GM23338 (cell line): ENCODE measurements around the gene ANKFN1. TPM values are rescaled to one million over a fixed set of nuclear protein-coding genes. Genes with fewer than 3 reads are reported as not detected.

Experiments
- ATAC-seq: fragments of 200-7000 bp; cut with Tn5 transposase; 3 replicates; pipeline ENCODE4 v1.9.1; 2020
- DNase-seq: peaks from one replicate; pipeline ENCODE4 v3.0.0-alpha.2; 2015; ENCODE audit warnings: low spot score
- H2AFZ ChIP-seq: fragments of 200-600 bp; sonication (generic); 2 replicates; pipeline ENCODE4 v1.8.0; 2016; ENCODE audit warnings: antibody characterized with exemption, mild to moderate bottlenecking, moderate library complexity
- H3F3A ChIP-seq: fragments of 200-600 bp; sonication (generic); replicated peaks from 2 replicates; pipeline ENCODE4 v1.8.0; 2017; ENCODE audit warnings: antibody characterized with exemption, mixed run types, low read depth
- H3K27ac ChIP-seq: fragments of 200-600 bp; sonication (generic); 2 replicates; pipeline ENCODE4 v1.6.1; 2016; ENCODE audit warnings: low read depth
- H3K27me3 ChIP-seq: fragments of 200-600 bp; sonication (generic); 2 replicates; pipeline ENCODE4 v1.8.0; 2016; ENCODE audit warnings: mild to moderate bottlenecking, mixed run types, moderate library complexity; ENCODE audit not compliant: insufficient read depth
- H3K36me3 ChIP-seq: fragments of 200-600 bp; sonication (generic); 2 replicates; pipeline ENCODE4 v1.8.0; 2016; ENCODE audit warnings: mild to moderate bottlenecking; ENCODE audit not compliant: insufficient read depth
- H3K4me1 ChIP-seq: fragments of 200-600 bp; sonication (generic); 2 replicates; pipeline ENCODE4 v1.8.0; 2016; ENCODE audit warnings: mild to moderate bottlenecking, moderate library complexity; ENCODE audit not compliant: insufficient read depth
- H3K4me2 ChIP-seq: fragments of 200-600 bp; sonication (generic); 2 replicates; pipeline ENCODE4 v1.7.1; 2017; ENCODE audit warnings: mixed run types
- H3K4me3 ChIP-seq: fragments of 200-600 bp; sonication (generic); 2 replicates; pipeline ENCODE4 v1.6.1; 2016; ENCODE audit warnings: mixed run types
- H3K79me2 ChIP-seq: fragments of 200-600 bp; sonication (generic); replicated peaks from 2 replicates; pipeline ENCODE4 v1.8.0; 2017; ENCODE audit warnings: mild to moderate bottlenecking; ENCODE audit not compliant: insufficient read depth
- H3K9me2 ChIP-seq: fragments of 200-600 bp; sonication (generic); 2 replicates; pipeline ENCODE4 v1.8.0; 2017; ENCODE audit not compliant: insufficient read depth
- H4K20me1 ChIP-seq: fragments of 200-600 bp; sonication (generic); replicated peaks from 2 replicates; pipeline ENCODE4 v1.8.0; 2017; ENCODE audit warnings: mild to moderate bottlenecking; ENCODE audit not compliant: insufficient read depth
- H3K27ac Mint-ChIP-seq: 2 replicates; pipeline ENCODE4 v1.8.0; 2020; ENCODE audit warnings: inconsistent platforms, mild to moderate bottlenecking, moderate library complexity, mixed read lengths
- H3K27me3 Mint-ChIP-seq: 3 replicates; pipeline ENCODE4 v1.8.0; 2022; ENCODE audit warnings: low read depth, mild to moderate bottlenecking, moderate library complexity, mixed read lengths, inconsistent platforms; ENCODE audit not compliant: insufficient read depth, poor library complexity
- H3K36me3 Mint-ChIP-seq: 3 replicates; pipeline ENCODE4 v1.8.0; 2021; ENCODE audit warnings: low read depth, mild to moderate bottlenecking, inconsistent platforms, moderate library complexity, mixed read lengths
- H3K4me1 Mint-ChIP-seq: 3 replicates; pipeline ENCODE4 v1.8.0; 2020; ENCODE audit warnings: mild to moderate bottlenecking, inconsistent platforms, mixed read lengths
- H3K4me3 Mint-ChIP-seq: 3 replicates; pipeline ENCODE4 v1.8.0; 2021; ENCODE audit warnings: moderate library complexity, mild to moderate bottlenecking, inconsistent platforms, mixed read lengths
- H3K9me3 Mint-ChIP-seq: 3 replicates; pipeline ENCODE4 v1.8.0; 2020; ENCODE audit warnings: moderate library complexity, mild to moderate bottlenecking, inconsistent platforms, mixed read lengths
- CREB1 ChIP-seq: fragments of 250-450 bp; sonication (Bioruptor Pico); IDR thresholded peaks from 2 replicates; pipeline ENCODE4 v1.5.0; 2020; ENCODE audit warnings: low read depth, mild to moderate bottlenecking, moderate library complexity
- EZH2 ChIP-seq: fragments of 200-600 bp; sonication (generic); IDR thresholded peaks from one replicate; pipeline ENCODE4 v1.8.0; 2017; ENCODE audit warnings: antibody characterized with exemption, mild to moderate bottlenecking, low read depth; ENCODE audit not compliant: unreplicated experiment
- EZH2phosphoT487 ChIP-seq: fragments of 200-600 bp; sonication (generic); IDR thresholded peaks from one replicate; pipeline ENCODE4 v1.8.1; 2018; ENCODE audit warnings: antibody characterized with exemption; ENCODE audit not compliant: unreplicated experiment
- JUNB ChIP-seq: IDR thresholded peaks from one replicate; pipeline ENCODE4 v1.6.1; 2016; ENCODE audit warnings: antibody characterized with exemption; ENCODE audit not compliant: unreplicated experiment
- POLR2AphosphoS5 ChIP-seq: IDR thresholded peaks from 2 replicates; pipeline ENCODE4 v1.6.1; 2016; ENCODE audit warnings: antibody characterized with exemption, low read depth
- STAT1 ChIP-seq: IDR thresholded peaks from one replicate; pipeline ENCODE4 v1.6.1; 2016; ENCODE audit warnings: antibody characterized with exemption; ENCODE audit not compliant: unreplicated experiment
- ZNF114 ChIP-seq: fragments of 250-450 bp; sonication (Bioruptor Pico); IDR thresholded peaks from 2 replicates; pipeline ENCODE4 v1.5.0; 2020; ENCODE audit warnings: mild to moderate bottlenecking, moderate library complexity
- ZNF331 ChIP-seq: fragments of 250-450 bp; sonication (Bioruptor Pico); IDR thresholded peaks from 2 replicates; pipeline ENCODE4 v1.5.0; 2020; ENCODE audit warnings: low read depth, mild to moderate bottlenecking, moderate library complexity
- polyA plus RNA-seq: library from polyadenylated mRNA; unstranded; fragments of >200 nt; fragmentation: Nextera tagmentation; extraction: Ambion mirVana; gene quantifications from 2 replicates; pipeline ENCODE4 v1.2.1, GENCODE V29; 2016
- total RNA-seq: library from RNA; depleted of rRNA; stranded (reverse); fragments of >200 nt; shearing (Covaris generic); gene quantifications from 2 replicates; pipeline ENCODE4 v1.2.3, GENCODE V29; 2014
- TF ChIP-seq, protein P1 (sequence below), 2 experiments: fragments of 200-600 bp in 1 of 2; sonication (generic) in 1 of 2; conservative IDR thresholded peaks; 2 replicates each; pipeline versions ENCODE4 v1.5.1 to v1.6.1; 2016 to 2017; ENCODE audit warnings: antibody characterized with exemption in 2 of 2, low read depth in 2 of 2, mild to moderate bottlenecking in 2 of 2, moderate library complexity in 1 of 2
- TF ChIP-seq, protein P2 (sequence below): IDR thresholded peaks from one replicate; pipeline ENCODE4 v1.6.1; 2018; ENCODE audit warnings: antibody characterized with exemption; ENCODE audit not compliant: unreplicated experiment
- TF ChIP-seq, protein P3 (sequence below): fragments of 250-450 bp; sonication (Bioruptor Pico); IDR thresholded peaks from 2 replicates; pipeline ENCODE4 v1.5.0; 2020; ENCODE audit warnings: mild to moderate bottlenecking, moderate library complexity

Gene ANKFN1
- total and polyA plus RNA-seq, 2 experiments from 2014 or later, result not detected

DNA sequence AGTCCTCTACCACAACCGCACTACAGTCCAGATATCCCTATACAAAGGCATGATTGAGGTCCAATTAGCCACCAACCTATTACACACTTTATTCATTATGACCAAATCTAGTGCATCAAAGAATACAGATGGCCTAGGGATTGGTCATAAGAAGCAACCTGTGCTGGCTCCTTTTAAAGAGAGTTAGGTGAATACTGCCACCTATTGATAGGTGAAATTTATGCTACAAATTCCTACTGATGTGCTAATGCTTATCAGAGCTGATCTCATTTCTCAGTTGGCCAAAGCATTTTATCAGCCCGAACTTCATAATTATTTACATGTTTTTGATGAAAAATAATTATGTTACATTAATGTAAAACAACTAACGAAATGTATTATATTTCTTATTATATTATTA, 166.3 kb downstream of the ANKFN1 start:
- Histone ChIP-seq H3K36me3 (no peaks in the 10 kb centered on the region), H3K79me2 (no peaks in the 10 kb centered on the region), H3K4me3 (no peak overlapping the region), H2AFZ (no peak overlapping the region), H3K27me3 (no peaks in the 10 kb centered on the region), H3K27ac (no peak overlapping the region), H3K9me2 (0 out of 2 replicates have a peak, but pooled peaks cover 5% of the 10 kb centered on the region), H4K20me1 (no peaks in the 10 kb centered on the region), H3K4me2 (no peak overlapping the region), H3K4me1 (peaks cover 47% of the 10 kb centered on the region), H3F3A (no peaks in the 10 kb centered on the region)
- Mint-ChIP-seq H3K27me3 (no peaks in the 10 kb centered on the region), H3K9me3 (no peaks in the 10 kb centered on the region), H3K4me3 (no peak overlapping the region), H3K27ac (no peak overlapping the region), H3K36me3 (no peaks in the 10 kb centered on the region), H3K4me1 (peaks cover 38% of the 10 kb centered on the region)
- DNase-seq (peak; percentile 79), ATAC-seq (peak; percentile 71)
- TF ChIP-seq, protein P1, sequence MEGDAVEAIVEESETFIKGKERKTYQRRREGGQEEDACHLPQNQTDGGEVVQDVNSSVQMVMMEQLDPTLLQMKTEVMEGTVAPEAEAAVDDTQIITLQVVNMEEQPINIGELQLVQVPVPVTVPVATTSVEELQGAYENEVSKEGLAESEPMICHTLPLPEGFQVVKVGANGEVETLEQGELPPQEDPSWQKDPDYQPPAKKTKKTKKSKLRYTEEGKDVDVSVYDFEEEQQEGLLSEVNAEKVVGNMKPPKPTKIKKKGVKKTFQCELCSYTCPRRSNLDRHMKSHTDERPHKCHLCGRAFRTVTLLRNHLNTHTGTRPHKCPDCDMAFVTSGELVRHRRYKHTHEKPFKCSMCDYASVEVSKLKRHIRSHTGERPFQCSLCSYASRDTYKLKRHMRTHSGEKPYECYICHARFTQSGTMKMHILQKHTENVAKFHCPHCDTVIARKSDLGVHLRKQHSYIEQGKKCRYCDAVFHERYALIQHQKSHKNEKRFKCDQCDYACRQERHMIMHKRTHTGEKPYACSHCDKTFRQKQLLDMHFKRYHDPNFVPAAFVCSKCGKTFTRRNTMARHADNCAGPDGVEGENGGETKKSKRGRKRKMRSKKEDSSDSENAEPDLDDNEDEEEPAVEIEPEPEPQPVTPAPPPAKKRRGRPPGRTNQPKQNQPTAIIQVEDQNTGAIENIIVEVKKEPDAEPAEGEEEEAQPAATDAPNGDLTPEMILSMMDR (conservative IDR thresholded peaks at IDR 0.05; ENCODE audit: low read depth in 2 of 2), result peak; percentile 71 to 74
- no peak for TF ChIP-seq EZH2

DNA sequence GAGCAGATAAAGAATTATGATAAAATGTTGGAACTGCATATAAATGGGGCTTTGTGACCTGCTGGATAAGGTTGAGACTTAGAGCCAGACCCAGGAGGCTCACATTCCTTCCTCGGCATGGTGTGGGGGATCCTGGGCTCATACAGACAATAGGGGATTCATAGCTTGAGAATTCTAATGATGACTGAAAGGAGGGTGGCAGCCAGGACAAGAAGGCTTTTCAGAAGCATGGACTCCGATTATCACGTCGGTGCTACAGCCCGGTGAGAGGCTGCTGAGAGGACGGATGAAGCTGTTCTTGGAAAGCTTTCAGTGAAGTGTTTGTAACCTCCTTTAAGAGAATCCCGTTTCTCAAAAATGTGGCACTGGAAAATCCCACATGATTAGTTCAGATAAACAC, 167.2 kb downstream of the ANKFN1 start:
- Mint-ChIP-seq H3K4me1 (peaks cover 36% of the 10 kb centered on the region), H3K4me3 (no peak overlapping the region), H3K9me3 (no peaks in the 10 kb centered on the region)
- no peak for TF ChIP-seq JUNB
- no peak for TF ChIP-seq STAT1
- no peak for TF ChIP-seq CREB1 (CRISPR knock-in tag)
- TF ChIP-seq, protein P2, sequence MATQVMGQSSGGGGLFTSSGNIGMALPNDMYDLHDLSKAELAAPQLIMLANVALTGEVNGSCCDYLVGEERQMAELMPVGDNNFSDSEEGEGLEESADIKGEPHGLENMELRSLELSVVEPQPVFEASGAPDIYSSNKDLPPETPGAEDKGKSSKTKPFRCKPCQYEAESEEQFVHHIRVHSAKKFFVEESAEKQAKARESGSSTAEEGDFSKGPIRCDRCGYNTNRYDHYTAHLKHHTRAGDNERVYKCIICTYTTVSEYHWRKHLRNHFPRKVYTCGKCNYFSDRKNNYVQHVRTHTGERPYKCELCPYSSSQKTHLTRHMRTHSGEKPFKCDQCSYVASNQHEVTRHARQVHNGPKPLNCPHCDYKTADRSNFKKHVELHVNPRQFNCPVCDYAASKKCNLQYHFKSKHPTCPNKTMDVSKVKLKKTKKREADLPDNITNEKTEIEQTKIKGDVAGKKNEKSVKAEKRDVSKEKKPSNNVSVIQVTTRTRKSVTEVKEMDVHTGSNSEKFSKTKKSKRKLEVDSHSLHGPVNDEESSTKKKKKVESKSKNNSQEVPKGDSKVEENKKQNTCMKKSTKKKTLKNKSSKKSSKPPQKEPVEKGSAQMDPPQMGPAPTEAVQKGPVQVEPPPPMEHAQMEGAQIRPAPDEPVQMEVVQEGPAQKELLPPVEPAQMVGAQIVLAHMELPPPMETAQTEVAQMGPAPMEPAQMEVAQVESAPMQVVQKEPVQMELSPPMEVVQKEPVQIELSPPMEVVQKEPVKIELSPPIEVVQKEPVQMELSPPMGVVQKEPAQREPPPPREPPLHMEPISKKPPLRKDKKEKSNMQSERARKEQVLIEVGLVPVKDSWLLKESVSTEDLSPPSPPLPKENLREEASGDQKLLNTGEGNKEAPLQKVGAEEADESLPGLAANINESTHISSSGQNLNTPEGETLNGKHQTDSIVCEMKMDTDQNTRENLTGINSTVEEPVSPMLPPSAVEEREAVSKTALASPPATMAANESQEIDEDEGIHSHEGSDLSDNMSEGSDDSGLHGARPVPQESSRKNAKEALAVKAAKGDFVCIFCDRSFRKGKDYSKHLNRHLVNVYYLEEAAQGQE, result no peak
- TF ChIP-seq, protein P3, sequence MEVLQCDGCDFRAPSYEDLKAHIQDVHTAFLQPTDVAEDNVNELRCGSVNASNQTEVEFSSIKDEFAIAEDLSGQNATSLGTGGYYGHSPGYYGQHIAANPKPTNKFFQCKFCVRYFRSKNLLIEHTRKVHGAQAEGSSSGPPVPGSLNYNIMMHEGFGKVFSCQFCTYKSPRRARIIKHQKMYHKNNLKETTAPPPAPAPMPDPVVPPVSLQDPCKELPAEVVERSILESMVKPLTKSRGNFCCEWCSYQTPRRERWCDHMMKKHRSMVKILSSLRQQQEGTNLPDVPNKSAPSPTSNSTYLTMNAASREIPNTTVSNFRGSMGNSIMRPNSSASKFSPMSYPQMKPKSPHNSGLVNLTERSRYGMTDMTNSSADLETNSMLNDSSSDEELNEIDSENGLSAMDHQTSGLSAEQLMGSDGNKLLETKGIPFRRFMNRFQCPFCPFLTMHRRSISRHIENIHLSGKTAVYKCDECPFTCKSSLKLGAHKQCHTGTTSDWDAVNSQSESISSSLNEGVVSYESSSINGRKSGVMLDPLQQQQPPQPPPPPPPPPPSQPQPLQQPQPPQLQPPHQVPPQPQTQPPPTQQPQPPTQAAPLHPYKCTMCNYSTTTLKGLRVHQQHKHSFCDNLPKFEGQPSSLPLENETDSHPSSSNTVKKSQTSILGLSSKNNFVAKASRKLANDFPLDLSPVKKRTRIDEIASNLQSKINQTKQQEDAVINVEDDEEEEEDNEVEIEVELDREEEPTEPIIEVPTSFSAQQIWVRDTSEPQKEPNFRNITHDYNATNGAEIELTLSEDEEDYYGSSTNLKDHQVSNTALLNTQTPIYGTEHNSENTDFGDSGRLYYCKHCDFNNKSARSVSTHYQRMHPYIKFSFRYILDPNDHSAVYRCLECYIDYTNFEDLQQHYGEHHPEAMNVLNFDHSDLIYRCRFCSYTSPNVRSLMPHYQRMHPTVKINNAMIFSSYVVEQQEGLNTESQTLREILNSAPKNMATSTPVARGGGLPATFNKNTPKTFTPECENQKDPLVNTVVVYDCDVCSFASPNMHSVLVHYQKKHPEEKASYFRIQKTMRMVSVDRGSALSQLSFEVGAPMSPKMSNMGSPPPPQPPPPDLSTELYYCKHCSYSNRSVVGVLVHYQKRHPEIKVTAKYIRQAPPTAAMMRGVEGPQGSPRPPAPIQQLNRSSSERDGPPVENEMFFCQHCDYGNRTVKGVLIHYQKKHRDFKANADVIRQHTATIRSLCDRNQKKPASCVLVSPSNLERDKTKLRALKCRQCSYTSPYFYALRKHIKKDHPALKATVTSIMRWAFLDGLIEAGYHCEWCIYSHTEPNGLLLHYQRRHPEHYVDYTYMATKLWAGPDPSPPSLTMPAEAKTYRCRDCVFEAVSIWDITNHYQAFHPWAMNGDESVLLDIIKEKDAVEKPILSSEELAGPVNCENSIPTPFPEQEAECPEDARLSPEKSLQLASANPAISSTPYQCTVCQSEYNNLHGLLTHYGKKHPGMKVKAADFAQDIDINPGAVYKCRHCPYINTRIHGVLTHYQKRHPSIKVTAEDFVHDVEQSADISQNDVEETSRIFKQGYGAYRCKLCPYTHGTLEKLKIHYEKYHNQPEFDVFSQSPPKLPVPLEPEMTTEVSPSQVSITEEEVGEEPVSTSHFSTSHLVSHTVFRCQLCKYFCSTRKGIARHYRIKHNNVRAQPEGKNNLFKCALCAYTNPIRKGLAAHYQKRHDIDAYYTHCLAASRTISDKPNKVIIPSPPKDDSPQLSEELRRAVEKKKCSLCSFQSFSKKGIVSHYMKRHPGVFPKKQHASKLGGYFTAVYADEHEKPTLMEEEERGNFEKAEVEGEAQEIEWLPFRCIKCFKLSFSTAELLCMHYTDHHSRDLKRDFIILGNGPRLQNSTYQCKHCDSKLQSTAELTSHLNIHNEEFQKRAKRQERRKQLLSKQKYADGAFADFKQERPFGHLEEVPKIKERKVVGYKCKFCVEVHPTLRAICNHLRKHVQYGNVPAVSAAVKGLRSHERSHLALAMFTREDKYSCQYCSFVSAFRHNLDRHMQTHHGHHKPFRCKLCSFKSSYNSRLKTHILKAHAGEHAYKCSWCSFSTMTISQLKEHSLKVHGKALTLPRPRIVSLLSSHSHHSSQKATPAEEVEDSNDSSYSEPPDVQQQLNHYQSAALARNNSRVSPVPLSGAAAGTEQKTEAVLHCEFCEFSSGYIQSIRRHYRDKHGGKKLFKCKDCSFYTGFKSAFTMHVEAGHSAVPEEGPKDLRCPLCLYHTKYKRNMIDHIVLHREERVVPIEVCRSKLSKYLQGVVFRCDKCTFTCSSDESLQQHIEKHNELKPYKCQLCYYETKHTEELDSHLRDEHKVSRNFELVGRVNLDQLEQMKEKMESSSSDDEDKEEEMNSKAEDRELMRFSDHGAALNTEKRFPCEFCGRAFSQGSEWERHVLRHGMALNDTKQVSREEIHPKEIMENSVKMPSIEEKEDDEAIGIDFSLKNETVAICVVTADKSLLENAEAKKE (CRISPR knock-in tag), result no peak
- no peak for TF ChIP-seq EZH2phosphoT487
- TF ChIP-seq POLR2AphosphoS5, result no peak
- TF ChIP-seq ZNF331 (CRISPR knock-in tag), result no peak
- no peak for TF ChIP-seq ZNF114 (CRISPR knock-in tag)

More for the DNA sequence above, 167.2 kb downstream of the ANKFN1 start:
- peak overlapping the region; percentile 52; the same call in 1 of the 2 replicates for H3K27ac ChIP-seq
- DNase-seq (peak; percentile 34), ATAC-seq (peak; percentile 87)
- H3K4me1 ChIP-seq, result peaks cover 48% of the 10 kb centered on the region
- Mint-ChIP-seq H3K36me3 (no peaks in the 10 kb centered on the region), H3K27me3 (no peaks in the 10 kb centered on the region), H3K27ac (peak overlapping the region; percentile 49; the same call in 1 of the 2 replicates)
- peak overlapping the region; percentile 78; the same call in 1 of the 2 replicates for H2AFZ ChIP-seq
- H3K36me3 ChIP-seq, result no peaks in the 10 kb centered on the region
- H3F3A ChIP-seq, result no peaks in the 10 kb centered on the region
- H4K20me1 ChIP-seq, result no peaks in the 10 kb centered on the region
- H3K4me2 ChIP-seq, result peak overlapping the region; percentile 59
- H3K4me3 ChIP-seq, result peak overlapping the region; percentile 10; the same call in 1 of the 2 replicates
- no peaks in the 10 kb centered on the region for H3K27me3 ChIP-seq
- H3K79me2 ChIP-seq, result no peaks in the 10 kb centered on the region
- 0 out of 2 replicates have a peak, but pooled peaks cover 5% of the 10 kb centered on the region for H3K9me2 ChIP-seq
